BJ (cell line): Measurements from ENCODE around the gene MID1. TPM values are rescaled to one million over a fixed set of nuclear protein-coding genes. Genes with fewer than 3 reads are reported as not detected.

ENCODE experiments used
- CTCF ChIA-PET: fragments of 350-600 bp; formaldehyde crosslinking; extraction: SDS; loops from one replicate; lab custom pipeline; 2021; ENCODE audit warnings: antibody characterized with exemption, inconsistent platforms; lab: Yijun Ruan, JAX
- POLR2A ChIA-PET: fragments of 300-600 bp; sonication (Branson Sonifier 250); formaldehyde crosslinking; extraction: SDS; loops from one replicate; lab custom pipeline; 2021; ENCODE audit warnings: antibody characterized with exemption; lab: Charles Lee
- DNase-seq: peaks from one replicate; pipeline ENCODE4 v3.0.0-alpha.2; 2011; ENCODE audit warnings: low read depth
- H3K27me3 ChIP-seq: 2 replicates; pipeline ENCODE4 v1.6.0; 2011; ENCODE audit warnings: low read length; ENCODE audit not compliant: control insufficient read depth, insufficient read depth
- H3K36me3 ChIP-seq: 2 replicates; pipeline ENCODE4 v1.5.1; 2011; ENCODE audit warnings: low read length; ENCODE audit not compliant: control insufficient read depth, insufficient read depth
- H3K4me3 ChIP-seq: 2 replicates; pipeline ENCODE4 v1.5.1; 2011; ENCODE audit warnings: low read depth, mild to moderate bottlenecking, control low read depth, low read length
- CTCF ChIP-seq: IDR thresholded peaks from 2 replicates; pipeline ENCODE4 v1.5.1; 2011; ENCODE audit warnings: low read depth, mild to moderate bottlenecking, control low read depth, inconsistent platforms, low read length, moderate library complexity; ENCODE audit not compliant: insufficient read depth
- polyA plus RNA-seq: library from polyadenylated mRNA; depleted of rRNA; stranded (reverse); fragments of >200 nt; gene quantifications from 2 replicates; pipeline ENCODE4 v1.2.3, GENCODE V29; 2011

Gene MID1
- polyA plus RNA-seq, 1 experiment: 42.6 TPM

GRCh38 chrX:10513974-10514373 lies 106.4 kb downstream of the MID1 start:
- H3K4me3 ChIP-seq: no peak overlapping the region
- no peaks in the 10 kb centered on the region for H3K27me3 ChIP-seq
- ChIA-PET CTCF (interaction anchor here (1.4 kb wide), 1 partner anchor 17 kb away, joined by 4 read pairs; no protein-coding TSS in a partner anchor), POLR2A (no interaction called here)
- H3K36me3 ChIP-seq: no peaks in the 10 kb centered on the region
- no peak for DNase-seq
- no peak for TF ChIP-seq CTCF

- TF ChIP-seq CTCF: no peak
- Histone ChIP-seq H3K4me3 (no peak overlapping the region), H3K27me3 (no peaks in the 10 kb centered on the region), H3K36me3 (no peaks in the 10 kb centered on the region)
- ChIA-PET POLR2A (no interaction called here), CTCF (interaction anchor here (1.4 to 1.5 kb wide), 2 partner anchors 16 to 322 kb away, joined by 4 to 5 read pairs; no protein-coding TSS in a partner anchor)
- DNase-seq: no peak
Measured at GRCh38 chrX:10512741-10513140, 107.6 kb downstream of the MID1 start.

- DNase-seq: no peak
- TF ChIP-seq CTCF: no peak
- ChIA-PET CTCF (interaction anchor here (1.5 kb wide), 1 partner anchor 322 kb away, joined by 5 read pairs; no protein-coding TSS in a partner anchor), POLR2A (no interaction called here)
- Histone ChIP-seq H3K4me3 (no peak overlapping the region), H3K36me3 (no peaks in the 10 kb centered on the region), H3K27me3 (no peaks in the 10 kb centered on the region)
Measured at GRCh38 chrX:10512258-10512657, 108.1 kb downstream of the MID1 start.

- H3K27me3 ChIP-seq: no peaks in the 10 kb centered on the region
- ChIA-PET POLR2A (interaction anchor here (0.5 kb wide), 1 partner anchor 544 kb away, joined by 3 read pairs; no protein-coding TSS in a partner anchor), CTCF (no interaction called here)
- TF ChIP-seq CTCF: no peak
- no peak for DNase-seq
- H3K36me3 ChIP-seq: no peaks in the 10 kb centered on the region
- H3K4me3 ChIP-seq: no peak overlapping the region
Measured at GRCh38 chrX:10509397-10509796, 111.0 kb downstream of the MID1 start.

GRCh38 chrX:10508891-10509290 lies 111.5 kb downstream of the MID1 start:
- CTCF ChIA-PET: no interaction called here
- POLR2A ChIA-PET: no interaction called here
- Histone ChIP-seq H3K27me3 (no peaks in the 10 kb centered on the region), H3K4me3 (no peak overlapping the region), H3K36me3 (no peaks in the 10 kb centered on the region)
- DNase-seq: no peak
- no peak for TF ChIP-seq CTCF
